K562 (cell line): Measurements from ENCODE around the gene RHBDD1. TPM values are rescaled to one million over a fixed set of nuclear protein-coding genes. Genes with fewer than 3 reads are reported as not detected.

ENCODE experiments used
- EHMT2 ChIP-seq: fragments of 450-650 bp; IDR thresholded peaks from 2 replicates; pipeline ENCODE4 v1.6.1; 2018; ENCODE audit warnings: antibody characterized with exemption
- EP300 ChIP-seq: IDR thresholded peaks from 2 replicates; pipeline ENCODE4 v1.6.1; 2012; ENCODE audit warnings: low read length, improper control_type of control experiment
- MTA2 ChIP-seq: fragments of 450-650 bp; IDR thresholded peaks from 2 replicates; pipeline ENCODE4 v1.6.1; 2016; ENCODE audit warnings: low read depth
- NCOR1 ChIP-seq: fragments of 450-650 bp; IDR thresholded peaks from 2 replicates; pipeline ENCODE4 v1.6.1; 2016; ENCODE audit warnings: mild to moderate bottlenecking, moderate library complexity
- PHF21A ChIP-seq: fragments of 450-650 bp; IDR thresholded peaks from 2 replicates; pipeline ENCODE4 v1.6.1; 2017; ENCODE audit warnings: low read depth, borderline replicate concordance
- RAD21 ChIP-seq, 2 experiments: fragments of 250-450 bp in 1 of 2; fragments of 450-650 bp in 1 of 2; sonication (Bioruptor Pico) in 1 of 2; formaldehyde crosslinking in 1 of 2; IDR thresholded peaks in 1 of 2; conservative IDR thresholded peaks in 1 of 2; 2 replicates each; pipeline versions ENCODE4 v1.4.0 to v1.8.0; 2020 to 2022; ENCODE audit warnings: mild to moderate bottlenecking in 2 of 2, moderate library complexity in 1 of 2
- RBBP5 ChIP-seq: fragments of 200-600 bp; sonication (generic); IDR thresholded peaks from 2 replicates; pipeline ENCODE4 v1.6.1; 2012; ENCODE audit warnings: borderline replicate concordance, mild to moderate bottlenecking, low read length, control low read depth, inconsistent platforms; ENCODE audit not compliant: insufficient read depth, poor library complexity, severe bottlenecking
- RBM34 ChIP-seq: fragments of 200-400 bp; formaldehyde crosslinking; IDR thresholded peaks from 2 replicates; pipeline ENCODE4 v1.6.1; 2018; ENCODE audit warnings: low read length, borderline replicate concordance; ENCODE audit not compliant: insufficient read depth
- RUNX1 ChIP-seq: sonication (generic); IDR thresholded peaks from 2 replicates; pipeline ENCODE4 v1.6.1; 2016; ENCODE audit warnings: antibody characterized with exemption, low read depth
- SRSF1 ChIP-seq: fragments of 200-400 bp; formaldehyde crosslinking; IDR thresholded peaks from 2 replicates; pipeline ENCODE4 v1.6.1; 2017; ENCODE audit warnings: mild to moderate bottlenecking, low read depth, low read length, moderate library complexity
- STAT5A ChIP-seq: IDR thresholded peaks from 2 replicates; pipeline ENCODE4 v1.6.1; 2012; ENCODE audit warnings: low read length, inconsistent platforms, borderline replicate concordance
- YY1 ChIP-seq, 3 experiments: IDR thresholded peaks; 2 replicates each; pipeline ENCODE4 v1.6.1; 2011; ENCODE audit warnings: low read length in 2 of 3, mild to moderate bottlenecking in 2 of 3, moderate library complexity in 2 of 3, borderline replicate concordance in 1 of 3, control low read depth in 1 of 3, low read depth in 1 of 3; ENCODE audit not compliant: insufficient read depth in 3 of 3, insufficient replicate concordance in 2 of 3, control insufficient read depth in 1 of 3, insufficient read length in 1 of 3; ENCODE audit errors: extremely low read depth in 1 of 3
- ZFPM2 ChIP-seq: fragments of 250-450 bp; sonication (Bioruptor Pico); IDR thresholded peaks from 2 replicates; pipeline ENCODE4 v1.5.1; 2022; ENCODE audit warnings: mild to moderate bottlenecking
- ZNF165 ChIP-seq: fragments of 250-450 bp; sonication (Bioruptor Pico); IDR thresholded peaks from 2 replicates; pipeline ENCODE4 v1.4.0; 2020; ENCODE audit warnings: borderline replicate concordance
- ZNF197 ChIP-seq: fragments of 200-800 bp; sonication (Bioruptor generic); IDR thresholded peaks from 2 replicates; pipeline ENCODE4 v1.6.1; 2016; ENCODE audit warnings: low read depth, missing genetic modification characterization, missing compliant biosample characterization
- ZNF263 ChIP-seq: sonication (generic); formaldehyde crosslinking; IDR thresholded peaks from 2 replicates; pipeline ENCODE4 v1.8.0; 2022; ENCODE audit warnings: mild to moderate bottlenecking, missing genetic modification reagents, borderline replicate concordance
- ZNF76 ChIP-seq: fragments of 250-450 bp; sonication (Bioruptor Pico); IDR thresholded peaks from 2 replicates; pipeline ENCODE4 v1.4.0; 2020; ENCODE audit warnings: mild to moderate bottlenecking, moderate library complexity, borderline replicate concordance
- polyA plus RNA-seq, 8 experiments: library from polyadenylated mRNA; depleted of rRNA in 4 of 8; stranded (reverse) in 5 of 8; unstranded in 3 of 8; fragments of >200 nt; fragmentation: Nextera tagmentation in 2 of 8; fragmentation: Illumina TruSeq in 1 of 8; extraction: Ambion mirVana in 2 of 8; extraction: Trizol in 1 of 8; gene quantifications; 2 replicates each; pipeline versions ENCODE4 v1.2.1 to v1.2.3, GENCODE V29; 2011 to 2014; ENCODE audit warnings: inconsistent platforms in 1 of 8, missing spikeins in 1 of 8
- total RNA-seq, 7 experiments: library from RNA; depleted of rRNA in 6 of 7; stranded (reverse); fragments of >200 nt in 6 of 7; fragmentation: Illumina TruSeq in 2 of 7; extraction: Trizol in 2 of 7; gene quantifications; 2 replicates each; pipeline versions ENCODE4 v1.2.1 to v1.2.3, GENCODE V29; 2011 to 2021; ENCODE audit warnings: low replicate concordance in 1 of 7
- TF ChIP-seq, protein P1 (sequence below): fragments of 450-650 bp; formaldehyde crosslinking; IDR thresholded peaks from 2 replicates; pipeline ENCODE4 v1.4.0; 2022; ENCODE audit warnings: missing genetic modification characterization
- TF ChIP-seq, protein P2 (sequence below): fragments of 450-650 bp; IDR thresholded peaks from 2 replicates; pipeline ENCODE4 v1.7.0; 2016; ENCODE audit warnings: borderline replicate concordance
- TF ChIP-seq, protein P3 (sequence below), 2 experiments: fragments of 450-650 bp; IDR thresholded peaks; 2 replicates each; pipeline ENCODE4 v1.6.1; 2016
- TF ChIP-seq, protein P4 (sequence below), 3 experiments: fragments of 200-800 bp in 1 of 3; sonication (Bioruptor generic) in 1 of 3; sonication (generic) in 1 of 3; formaldehyde crosslinking in 1 of 3; IDR thresholded peaks; 2 replicates each; pipeline versions ENCODE4 v1.6.1 to v1.8.0; 2016 to 2022; ENCODE audit warnings: mild to moderate bottlenecking in 2 of 3, missing compliant biosample characterization in 2 of 3, missing genetic modification characterization in 2 of 3, missing genetic modification reagents in 1 of 3

RHBDD1 gene
- total and polyA plus RNA-seq, 9 of the 15 experiments (the other 6 are each of a cell fraction or from before 2014, with no cell fraction given): 4.8 to 34.8 (median 15.6) TPM

DNA sequence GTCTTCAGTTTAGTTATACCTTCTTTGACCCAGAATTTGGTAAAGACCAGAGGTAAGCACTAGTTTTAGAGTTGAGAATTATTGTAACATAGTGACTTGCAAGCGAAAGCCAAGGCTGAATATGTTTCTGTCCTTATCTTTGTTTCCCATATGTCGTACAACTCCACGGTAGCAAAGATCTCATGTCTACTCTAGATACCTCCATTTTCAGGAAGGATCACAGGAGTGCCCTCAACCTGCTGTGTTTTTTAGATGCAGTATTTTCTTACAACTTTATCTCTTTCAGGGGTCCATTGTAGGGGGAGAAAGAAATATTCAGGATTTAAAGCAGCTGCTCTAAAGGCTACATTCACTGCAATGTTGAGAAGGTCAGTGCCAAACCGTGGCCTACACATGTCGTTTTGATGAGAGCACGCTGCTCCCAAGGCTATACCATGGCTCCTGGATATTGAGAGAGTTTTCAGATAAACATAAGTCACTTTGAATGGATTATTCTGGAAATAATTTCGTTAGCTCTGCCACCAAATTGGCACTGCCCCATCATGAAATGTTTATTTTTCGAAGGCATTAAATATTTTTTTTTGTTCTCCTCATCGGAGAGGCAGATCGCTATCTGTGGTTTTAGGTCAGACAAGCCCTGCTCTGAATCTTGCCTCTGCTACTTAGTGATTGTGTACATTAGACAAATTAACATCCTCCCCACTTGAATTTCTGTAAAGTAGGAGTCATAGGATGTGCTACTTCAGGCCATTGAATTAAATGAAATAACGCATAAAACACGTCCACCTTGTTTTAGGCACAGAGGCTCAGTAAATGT lies 2.1 kb downstream of the RHBDD1 start (continued):
- TF ChIP-seq PHF21A (no peak), STAT5A (peak; percentile 61; the same call in 1 of the 2 replicates), ZNF197 (CRISPR knock-in tag) (0 out of 2 replicates have a peak, but pooled peaks have one; percentile 49), EHMT2 (no peak), EP300 (peak; percentile 67), RBBP5 (peak; percentile 38), RBM34 (no peak), ZFPM2 (CRISPR knock-in tag) (no peak), RAD21 (CRISPR knock-in tag; conservative IDR thresholded peaks at IDR 0.05 in 1 of 2, IDR thresholded peaks at IDR 0.05 in 1 of 2) (no peak), NCOR1 (peak; percentile 70), ZNF263 (CRISPR knock-in tag) (no peak), ZNF76 (CRISPR knock-in tag) (no peak), YY1 (IDR thresholded peaks at IDR 0.05; ENCODE audit: borderline replicate concordance in 1 of 3, control insufficient read depth in 1 of 3, extremely low read depth in 1 of 3, insufficient read depth in 3 of 3, insufficient read length in 1 of 3, insufficient replicate concordance in 2 of 3, low read depth in 1 of 3, low read length in 2 of 3) (peak in 1 of 3 experiments; percentile 18), MTA2 (peak; percentile 61; the same call in 1 of the 2 replicates), RUNX1 (no peak), ZNF165 (CRISPR knock-in tag) (no peak), SRSF1 (no peak)
- TF ChIP-seq, protein P1, sequence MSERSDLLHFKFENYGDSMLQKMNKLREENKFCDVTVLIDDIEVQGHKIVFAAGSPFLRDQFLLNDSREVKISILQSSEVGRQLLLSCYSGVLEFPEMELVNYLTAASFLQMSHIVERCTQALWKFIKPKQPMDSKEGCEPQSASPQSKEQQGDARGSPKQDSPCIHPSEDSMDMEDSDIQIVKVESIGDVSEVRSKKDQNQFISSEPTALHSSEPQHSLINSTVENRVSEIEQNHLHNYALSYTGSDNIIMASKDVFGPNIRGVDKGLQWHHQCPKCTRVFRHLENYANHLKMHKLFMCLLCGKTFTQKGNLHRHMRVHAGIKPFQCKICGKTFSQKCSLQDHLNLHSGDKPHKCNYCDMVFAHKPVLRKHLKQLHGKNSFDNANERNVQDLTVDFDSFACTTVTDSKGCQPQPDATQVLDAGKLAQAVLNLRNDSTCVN (CRISPR knock-in tag): no peak
- TF ChIP-seq, protein P2, sequence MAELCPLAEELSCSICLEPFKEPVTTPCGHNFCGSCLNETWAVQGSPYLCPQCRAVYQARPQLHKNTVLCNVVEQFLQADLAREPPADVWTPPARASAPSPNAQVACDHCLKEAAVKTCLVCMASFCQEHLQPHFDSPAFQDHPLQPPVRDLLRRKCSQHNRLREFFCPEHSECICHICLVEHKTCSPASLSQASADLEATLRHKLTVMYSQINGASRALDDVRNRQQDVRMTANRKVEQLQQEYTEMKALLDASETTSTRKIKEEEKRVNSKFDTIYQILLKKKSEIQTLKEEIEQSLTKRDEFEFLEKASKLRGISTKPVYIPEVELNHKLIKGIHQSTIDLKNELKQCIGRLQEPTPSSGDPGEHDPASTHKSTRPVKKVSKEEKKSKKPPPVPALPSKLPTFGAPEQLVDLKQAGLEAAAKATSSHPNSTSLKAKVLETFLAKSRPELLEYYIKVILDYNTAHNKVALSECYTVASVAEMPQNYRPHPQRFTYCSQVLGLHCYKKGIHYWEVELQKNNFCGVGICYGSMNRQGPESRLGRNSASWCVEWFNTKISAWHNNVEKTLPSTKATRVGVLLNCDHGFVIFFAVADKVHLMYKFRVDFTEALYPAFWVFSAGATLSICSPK: no peak
- TF ChIP-seq, protein P3, sequence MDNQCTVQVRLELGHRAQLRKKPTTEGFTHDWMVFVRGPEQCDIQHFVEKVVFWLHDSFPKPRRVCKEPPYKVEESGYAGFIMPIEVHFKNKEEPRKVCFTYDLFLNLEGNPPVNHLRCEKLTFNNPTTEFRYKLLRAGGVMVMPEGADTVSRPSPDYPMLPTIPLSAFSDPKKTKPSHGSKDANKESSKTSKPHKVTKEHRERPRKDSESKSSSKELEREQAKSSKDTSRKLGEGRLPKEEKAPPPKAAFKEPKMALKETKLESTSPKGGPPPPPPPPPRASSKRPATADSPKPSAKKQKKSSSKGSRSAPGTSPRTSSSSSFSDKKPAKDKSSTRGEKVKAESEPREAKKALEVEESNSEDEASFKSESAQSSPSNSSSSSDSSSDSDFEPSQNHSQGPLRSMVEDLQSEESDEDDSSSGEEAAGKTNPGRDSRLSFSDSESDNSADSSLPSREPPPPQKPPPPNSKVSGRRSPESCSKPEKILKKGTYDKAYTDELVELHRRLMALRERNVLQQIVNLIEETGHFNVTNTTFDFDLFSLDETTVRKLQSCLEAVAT (IDR thresholded peaks at IDR 0.05): 0 out of 4 replicates have a peak, but pooled peaks have one; percentile 3 to 45
- TF ChIP-seq, protein P4, sequence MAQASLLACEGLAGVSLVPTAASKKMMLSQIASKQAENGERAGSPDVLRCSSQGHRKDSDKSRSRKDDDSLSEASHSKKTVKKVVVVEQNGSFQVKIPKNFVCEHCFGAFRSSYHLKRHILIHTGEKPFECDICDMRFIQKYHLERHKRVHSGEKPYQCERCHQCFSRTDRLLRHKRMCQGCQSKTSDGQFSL (CRISPR knock-in tag; IDR thresholded peaks at IDR 0.05): no peak
- TF ChIP-seq, protein P4 (tag; IDR thresholded peaks at IDR 0.05): no peak
